HepG2 (cell line): ENCODE data around the gene PRR29. TPM values are rescaled to one million over a fixed set of nuclear protein-coding genes. Genes with fewer than 3 reads are reported as not detected.
A peak's percentile ranks its signal among the peaks of the same experiment; 100 is the strongest.

Experiments
- CBFB ChIP-seq: sonication (generic); formaldehyde crosslinking; IDR thresholded peaks from 2 replicates; pipeline ENCODE4 v1.4.0; 2020; ENCODE audit warnings: missing genetic modification reagents
- CBX1 ChIP-seq: IDR thresholded peaks from one replicate; pipeline ENCODE4 v1.6.1; 2016; ENCODE audit warnings: antibody characterized with exemption, low read depth
- CEBPB ChIP-seq: IDR thresholded peaks from 2 replicates; pipeline ENCODE4 v1.6.1; 2011; ENCODE audit warnings: low read depth, low read length, improper control_type of control experiment, borderline replicate concordance
- CREB1 ChIP-seq, 2 experiments: fragments of 450-650 bp in 1 of 2; IDR thresholded peaks; 2 replicates each; pipeline ENCODE4 v1.6.1; 2016 to 2017; ENCODE audit warnings: control low read depth in 1 of 2, mild to moderate bottlenecking in 1 of 2, missing compliant biosample characterization in 1 of 2, missing genetic modification characterization in 1 of 2
- DMAP1 ChIP-seq: IDR thresholded peaks from 2 replicates; pipeline ENCODE4 v1.6.1; 2016
- FOXK2 ChIP-seq: fragments of 450-650 bp; IDR thresholded peaks from 2 replicates; pipeline ENCODE4 v1.6.1; 2016
- LBX2 ChIP-seq: sonication (generic); formaldehyde crosslinking; IDR thresholded peaks from 2 replicates; pipeline ENCODE4 v1.5.0; 2020; ENCODE audit warnings: missing genetic modification reagents, mild to moderate bottlenecking, borderline replicate concordance
- MTF2 ChIP-seq: sonication (generic); formaldehyde crosslinking; IDR thresholded peaks from 2 replicates; pipeline ENCODE4 v1.5.0; 2020; ENCODE audit warnings: missing genetic modification reagents, borderline replicate concordance
- SP140L ChIP-seq: sonication (generic); formaldehyde crosslinking; IDR thresholded peaks from 2 replicates; pipeline ENCODE4 v1.4.0; 2020; ENCODE audit warnings: missing genetic modification reagents, borderline replicate concordance
- TEAD2 ChIP-seq: sonication (generic); formaldehyde crosslinking; IDR thresholded peaks from 2 replicates; pipeline ENCODE4 v1.9.0; 2021; ENCODE audit warnings: missing genetic modification reagents
- ZNF205 ChIP-seq: IDR thresholded peaks from 2 replicates; pipeline ENCODE4 v1.6.1; 2018; ENCODE audit warnings: missing biosample characterization, missing genetic modification reagents
- ZNF207 ChIP-seq: fragments of 450-650 bp; IDR thresholded peaks from 2 replicates; pipeline ENCODE4 v1.6.1; 2016; ENCODE audit warnings: antibody characterized with exemption, borderline replicate concordance
- ZNF230 ChIP-seq: sonication (generic); formaldehyde crosslinking; IDR thresholded peaks from 2 replicates; pipeline ENCODE4 v1.4.0; 2020; ENCODE audit warnings: mild to moderate bottlenecking, missing genetic modification reagents
- ZNF296 ChIP-seq: sonication (generic); formaldehyde crosslinking; conservative IDR thresholded peaks from 2 replicates; pipeline ENCODE4 v1.5.0; 2020; ENCODE audit warnings: mild to moderate bottlenecking, missing genetic modification reagents
- ZNF580 ChIP-seq: IDR thresholded peaks from 2 replicates; pipeline ENCODE4 v1.6.1; 2016; ENCODE audit warnings: low read depth, borderline replicate concordance
- ZNF607 ChIP-seq: sonication (generic); formaldehyde crosslinking; IDR thresholded peaks from 2 replicates; pipeline ENCODE4 v1.5.1; 2020; ENCODE audit warnings: missing genetic modification reagents, mild to moderate bottlenecking, borderline replicate concordance
- ZNF674 ChIP-seq: sonication (generic); formaldehyde crosslinking; IDR thresholded peaks from 2 replicates; pipeline ENCODE4 v1.5.0; 2020; ENCODE audit warnings: low read depth, mild to moderate bottlenecking, missing genetic modification reagents
- ZNF737 ChIP-seq: sonication (generic); formaldehyde crosslinking; IDR thresholded peaks from 2 replicates; pipeline ENCODE4 v1.5.0; 2020; ENCODE audit warnings: missing genetic modification reagents, mild to moderate bottlenecking, borderline replicate concordance
- polyA plus RNA-seq, 8 experiments: library from polyadenylated mRNA; depleted of rRNA in 3 of 8; stranded (reverse) in 7 of 8; unstranded in 1 of 8; fragments of >200 nt; fragmentation: Illumina TruSeq in 4 of 8; extraction: Trizol in 4 of 8; gene quantifications; 2 replicates each; pipeline versions ENCODE4 v1.2.1 to v1.2.3, GENCODE V29; 2011 to 2016; ENCODE audit warnings: low read depth in 4 of 8, missing spikeins in 1 of 8, mixed read lengths in 1 of 8; ENCODE audit not compliant: insufficient read depth in 1 of 8
- total RNA-seq, 5 experiments: library from RNA; depleted of rRNA; stranded (reverse); fragments of >200 nt; fragmentation: Illumina TruSeq; extraction: Trizol; gene quantifications; 2 replicates each; pipeline ENCODE4 v1.2.3, GENCODE V29; 2016; ENCODE audit warnings: low read depth in 1 of 5
- TF ChIP-seq, protein P1 (sequence below): IDR thresholded peaks from 2 replicates; pipeline ENCODE4 v1.6.1; 2016; ENCODE audit warnings: low read depth
- TF ChIP-seq, protein P2 (sequence below): sonication (generic); formaldehyde crosslinking; IDR thresholded peaks from 2 replicates; pipeline ENCODE4 v1.5.0; 2020; ENCODE audit warnings: mild to moderate bottlenecking, missing genetic modification reagents, borderline replicate concordance

Gene PRR29
- total and polyA plus RNA-seq, 2 of the 13 experiments (the other 11 are each of a cell fraction or from before 2014, with no cell fraction given), result 0.07 to 0.20 TPM

DNA sequence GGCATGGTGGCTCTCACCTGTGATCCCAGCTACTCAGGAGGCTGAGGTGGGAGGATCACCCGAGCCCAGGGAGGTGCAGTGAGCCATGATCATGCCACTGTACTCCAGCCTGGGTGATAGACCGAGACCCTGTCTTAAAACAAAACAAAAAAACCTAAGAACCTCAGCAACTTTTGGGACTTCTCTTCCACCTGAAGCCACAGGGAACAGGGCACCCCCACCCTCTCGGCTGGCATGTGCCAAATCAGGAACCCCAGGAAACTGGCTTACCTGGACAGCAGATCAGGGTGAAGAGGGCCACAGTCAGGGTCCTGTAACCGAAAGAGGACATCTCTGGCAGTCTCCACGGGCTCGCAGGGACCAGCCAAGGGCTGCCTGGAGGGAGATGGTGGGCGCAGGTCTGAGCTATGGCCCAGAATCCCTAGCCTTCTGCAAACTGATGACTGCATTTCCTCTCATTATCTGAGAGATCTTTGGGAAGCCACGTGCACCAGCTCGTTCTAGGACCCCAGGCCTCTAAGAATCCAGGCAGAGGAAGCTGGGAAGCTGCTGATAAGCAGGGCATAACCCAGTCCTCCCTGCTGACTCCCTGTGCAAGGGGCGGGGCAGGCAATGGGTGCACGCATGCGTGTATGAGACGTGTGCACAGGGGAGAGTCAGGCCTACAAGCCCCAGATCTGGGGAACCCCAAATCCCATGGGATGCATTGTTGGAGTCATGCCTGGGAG, 8.4 kb downstream of the PRR29 start (continued):
- TF ChIP-seq, protein P1, sequence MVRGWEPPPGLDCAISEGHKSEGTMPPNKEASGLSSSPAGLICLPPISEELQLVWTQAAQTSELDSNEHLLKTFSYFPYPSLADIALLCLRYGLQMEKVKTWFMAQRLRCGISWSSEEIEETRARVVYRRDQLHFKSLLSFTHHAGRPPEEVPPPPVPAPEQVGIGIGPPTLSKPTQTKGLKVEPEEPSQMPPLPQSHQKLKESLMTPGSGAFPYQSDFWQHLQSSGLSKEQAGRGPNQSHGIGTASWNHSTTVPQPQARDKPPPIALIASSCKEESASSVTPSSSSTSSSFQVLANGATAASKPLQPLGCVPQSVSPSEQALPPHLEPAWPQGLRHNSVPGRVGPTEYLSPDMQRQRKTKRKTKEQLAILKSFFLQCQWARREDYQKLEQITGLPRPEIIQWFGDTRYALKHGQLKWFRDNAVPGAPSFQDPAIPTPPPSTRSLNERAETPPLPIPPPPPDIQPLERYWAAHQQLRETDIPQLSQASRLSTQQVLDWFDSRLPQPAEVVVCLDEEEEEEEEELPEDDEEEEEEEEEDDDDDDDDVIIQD, result no peak
- no peak for TF ChIP-seq ZNF674 (CRISPR knock-in tag)
- TF ChIP-seq FOXK2, result no peak
- no peak for TF ChIP-seq ZNF607 (CRISPR knock-in tag)
- no peak for TF ChIP-seq ZNF230
- no peak; the same call in 1 of the 2 replicates for TF ChIP-seq DMAP1 (CRISPR knock-in tag)
- no peak for TF ChIP-seq CBFB (CRISPR knock-in tag)
- no peak for TF ChIP-seq ZNF296
- TF ChIP-seq ZNF737 (CRISPR knock-in tag), result no peak
- no peak for TF ChIP-seq SP140L (CRISPR knock-in tag)
- TF ChIP-seq ZNF205 (CRISPR knock-in tag), result peak; percentile 54; the same call in 1 of the 2 replicates
- no peak for TF ChIP-seq CREB1 (IDR thresholded peaks at IDR 0.05)
- TF ChIP-seq CREB1 (CRISPR knock-in tag; IDR thresholded peaks at IDR 0.05), result no peak
- no peak; the same call in 1 of the 2 replicates for TF ChIP-seq LBX2 (CRISPR knock-in tag)
- TF ChIP-seq TEAD2, result no peak
- TF ChIP-seq, protein P2, sequence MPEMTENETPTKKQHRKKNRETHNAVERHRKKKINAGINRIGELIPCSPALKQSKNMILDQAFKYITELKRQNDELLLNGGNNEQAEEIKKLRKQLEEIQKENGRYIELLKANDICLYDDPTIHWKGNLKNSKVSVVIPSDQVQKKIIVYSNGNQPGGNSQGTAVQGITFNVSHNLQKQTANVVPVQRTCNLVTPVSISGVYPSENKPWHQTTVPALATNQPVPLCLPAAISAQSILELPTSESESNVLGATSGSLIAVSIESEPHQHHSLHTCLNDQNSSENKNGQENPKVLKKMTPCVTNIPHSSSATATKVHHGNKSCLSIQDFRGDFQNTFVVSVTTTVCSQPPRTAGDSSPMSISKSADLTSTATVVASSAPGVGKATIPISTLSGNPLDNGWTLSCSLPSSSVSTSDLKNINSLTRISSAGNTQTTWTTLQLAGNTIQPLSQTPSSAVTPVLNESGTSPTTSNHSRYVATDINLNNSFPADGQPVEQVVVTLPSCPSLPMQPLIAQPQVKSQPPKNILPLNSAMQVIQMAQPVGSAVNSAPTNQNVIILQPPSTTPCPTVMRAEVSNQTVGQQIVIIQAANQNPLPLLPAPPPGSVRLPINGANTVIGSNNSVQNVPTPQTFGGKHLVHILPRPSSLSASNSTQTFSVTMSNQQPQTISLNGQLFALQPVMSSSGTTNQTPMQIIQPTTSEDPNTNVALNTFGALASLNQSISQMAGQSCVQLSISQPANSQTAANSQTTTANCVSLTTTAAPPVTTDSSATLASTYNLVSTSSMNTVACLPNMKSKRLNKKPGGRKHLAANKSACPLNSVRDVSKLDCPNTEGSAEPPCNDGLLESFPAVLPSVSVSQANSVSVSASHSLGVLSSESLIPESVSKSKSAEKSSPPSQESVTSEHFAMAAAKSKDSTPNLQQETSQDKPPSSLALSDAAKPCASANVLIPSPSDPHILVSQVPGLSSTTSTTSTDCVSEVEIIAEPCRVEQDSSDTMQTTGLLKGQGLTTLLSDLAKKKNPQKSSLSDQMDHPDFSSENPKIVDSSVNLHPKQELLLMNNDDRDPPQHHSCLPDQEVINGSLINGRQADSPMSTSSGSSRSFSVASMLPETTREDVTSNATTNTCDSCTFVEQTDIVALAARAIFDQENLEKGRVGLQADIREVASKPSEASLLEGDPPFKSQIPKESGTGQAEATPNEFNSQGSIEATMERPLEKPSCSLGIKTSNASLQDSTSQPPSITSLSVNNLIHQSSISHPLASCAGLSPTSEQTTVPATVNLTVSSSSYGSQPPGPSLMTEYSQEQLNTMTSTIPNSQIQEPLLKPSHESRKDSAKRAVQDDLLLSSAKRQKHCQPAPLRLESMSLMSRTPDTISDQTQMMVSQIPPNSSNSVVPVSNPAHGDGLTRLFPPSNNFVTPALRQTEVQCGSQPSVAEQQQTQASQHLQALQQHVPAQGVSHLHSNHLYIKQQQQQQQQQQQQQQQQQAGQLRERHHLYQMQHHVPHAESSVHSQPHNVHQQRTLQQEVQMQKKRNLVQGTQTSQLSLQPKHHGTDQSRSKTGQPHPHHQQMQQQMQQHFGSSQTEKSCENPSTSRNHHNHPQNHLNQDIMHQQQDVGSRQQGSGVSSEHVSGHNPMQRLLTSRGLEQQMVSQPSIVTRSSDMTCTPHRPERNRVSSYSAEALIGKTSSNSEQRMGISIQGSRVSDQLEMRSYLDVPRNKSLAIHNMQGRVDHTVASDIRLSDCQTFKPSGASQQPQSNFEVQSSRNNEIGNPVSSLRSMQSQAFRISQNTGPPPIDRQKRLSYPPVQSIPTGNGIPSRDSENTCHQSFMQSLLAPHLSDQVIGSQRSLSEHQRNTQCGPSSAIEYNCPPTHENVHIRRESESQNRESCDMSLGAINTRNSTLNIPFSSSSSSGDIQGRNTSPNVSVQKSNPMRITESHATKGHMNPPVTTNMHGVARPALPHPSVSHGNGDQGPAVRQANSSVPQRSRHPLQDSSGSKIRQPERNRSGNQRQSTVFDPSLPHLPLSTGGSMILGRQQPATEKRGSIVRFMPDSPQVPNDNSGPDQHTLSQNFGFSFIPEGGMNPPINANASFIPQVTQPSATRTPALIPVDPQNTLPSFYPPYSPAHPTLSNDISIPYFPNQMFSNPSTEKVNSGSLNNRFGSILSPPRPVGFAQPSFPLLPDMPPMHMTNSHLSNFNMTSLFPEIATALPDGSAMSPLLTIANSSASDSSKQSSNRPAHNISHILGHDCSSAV (CRISPR knock-in tag), result no peak
- no peak for TF ChIP-seq MTF2 (CRISPR knock-in tag)
- no peak for TF ChIP-seq ZNF207
- no peak for TF ChIP-seq ZNF580 (CRISPR knock-in tag)
- no peak for TF ChIP-seq CEBPB
- TF ChIP-seq CBX1, result no peak
